Epithelial cell of proximal tubule (primary cell): ENCODE measurements around the gene IRX6. TPM values are rescaled to one million over a fixed set of nuclear protein-coding genes. Genes with fewer than 3 reads are reported as not detected.

Experiments used
- DNase-seq: peaks from one replicate; pipeline ENCODE4 v3.0.0-alpha.2; 2011; ENCODE audit warnings: low read depth
- H3K4me3 ChIP-seq: 2 replicates; pipeline ENCODE4 v1.5.1; 2011; ENCODE audit warnings: low read depth, mild to moderate bottlenecking, low read length
- total RNA-seq: library from RNA; depleted of rRNA; stranded (reverse); fragments of >200 nt; gene quantifications from 2 replicates; pipeline ENCODE4 v1.2.3, GENCODE V29; 2015
- TF ChIP-seq, protein P1 (sequence below): conservative IDR thresholded peaks from 2 replicates; pipeline ENCODE4 v1.5.1; 2012; ENCODE audit warnings: low read depth, mild to moderate bottlenecking, low read length

The IRX6 gene
- total RNA-seq, 1 donor from 2014 or later: 2.2 TPM

DNA sequence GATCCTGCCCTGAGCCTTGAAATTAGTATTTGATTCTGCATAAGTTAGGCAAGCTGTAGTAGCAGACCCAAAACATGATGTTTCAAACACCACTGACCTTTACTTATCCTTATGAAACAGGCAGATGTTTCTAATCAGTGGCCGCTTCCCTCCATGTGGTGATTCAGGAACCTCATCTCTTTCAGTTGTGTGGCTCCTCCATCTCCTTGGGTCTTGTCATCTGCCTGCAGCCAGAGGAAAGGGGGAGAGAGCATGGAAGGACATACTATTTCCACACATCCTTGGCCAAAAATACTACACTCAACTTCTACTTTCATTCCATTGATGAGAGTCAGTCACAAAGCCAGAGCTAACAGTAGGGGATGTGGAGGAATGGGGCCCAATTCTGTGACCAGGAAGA lies 41.6 kb upstream of the IRX6 start:
- no peak for DNase-seq
- TF ChIP-seq, protein P1, sequence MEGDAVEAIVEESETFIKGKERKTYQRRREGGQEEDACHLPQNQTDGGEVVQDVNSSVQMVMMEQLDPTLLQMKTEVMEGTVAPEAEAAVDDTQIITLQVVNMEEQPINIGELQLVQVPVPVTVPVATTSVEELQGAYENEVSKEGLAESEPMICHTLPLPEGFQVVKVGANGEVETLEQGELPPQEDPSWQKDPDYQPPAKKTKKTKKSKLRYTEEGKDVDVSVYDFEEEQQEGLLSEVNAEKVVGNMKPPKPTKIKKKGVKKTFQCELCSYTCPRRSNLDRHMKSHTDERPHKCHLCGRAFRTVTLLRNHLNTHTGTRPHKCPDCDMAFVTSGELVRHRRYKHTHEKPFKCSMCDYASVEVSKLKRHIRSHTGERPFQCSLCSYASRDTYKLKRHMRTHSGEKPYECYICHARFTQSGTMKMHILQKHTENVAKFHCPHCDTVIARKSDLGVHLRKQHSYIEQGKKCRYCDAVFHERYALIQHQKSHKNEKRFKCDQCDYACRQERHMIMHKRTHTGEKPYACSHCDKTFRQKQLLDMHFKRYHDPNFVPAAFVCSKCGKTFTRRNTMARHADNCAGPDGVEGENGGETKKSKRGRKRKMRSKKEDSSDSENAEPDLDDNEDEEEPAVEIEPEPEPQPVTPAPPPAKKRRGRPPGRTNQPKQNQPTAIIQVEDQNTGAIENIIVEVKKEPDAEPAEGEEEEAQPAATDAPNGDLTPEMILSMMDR: no peak
- H3K4me3 ChIP-seq: no peak overlapping the region

DNA sequence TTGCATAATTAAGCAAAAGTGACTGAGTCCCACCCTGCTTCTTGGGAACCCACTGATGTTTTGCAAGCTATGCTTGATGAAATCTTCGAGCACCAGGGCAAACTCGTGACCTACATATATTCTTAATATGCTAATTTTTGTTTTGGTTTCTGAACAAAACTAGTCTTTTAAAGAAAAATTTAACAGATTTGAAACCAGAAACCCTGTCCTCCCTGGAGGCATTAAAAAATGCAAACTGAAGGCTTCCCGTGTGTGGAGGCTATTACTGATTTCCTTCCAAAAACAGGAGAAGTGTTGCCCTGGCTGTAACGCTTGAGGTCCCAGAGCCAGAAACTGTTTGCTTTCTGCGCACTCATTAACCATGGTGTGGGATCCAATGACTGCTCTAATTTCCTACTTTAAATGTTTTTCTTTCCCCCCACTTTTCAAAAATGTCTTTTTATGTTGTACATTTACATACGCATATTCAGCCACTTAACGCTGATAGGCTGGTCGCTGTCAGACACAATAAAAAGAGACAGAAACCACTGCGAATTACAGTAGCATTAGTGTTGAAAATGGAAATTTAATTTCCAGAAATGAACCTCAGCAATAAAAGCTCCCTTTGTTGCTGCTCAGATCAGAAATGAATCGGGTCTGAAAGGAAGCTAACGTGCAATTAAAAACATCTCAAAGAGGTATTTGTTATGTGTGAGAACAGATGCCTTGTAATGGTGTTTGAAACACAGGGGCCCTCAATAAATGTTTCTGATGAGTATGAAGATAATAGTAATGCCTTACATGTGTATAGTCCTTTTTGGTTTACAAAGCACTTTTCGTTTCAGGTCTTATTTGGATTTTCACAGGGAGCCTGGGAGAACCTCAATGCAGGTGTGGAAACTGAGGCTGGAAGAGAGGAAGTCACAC lies 39.9 kb upstream of the IRX6 start:
- DNase-seq: no peak
- TF ChIP-seq, protein P1: no peak
- no peak overlapping the region for H3K4me3 ChIP-seq

DNA sequence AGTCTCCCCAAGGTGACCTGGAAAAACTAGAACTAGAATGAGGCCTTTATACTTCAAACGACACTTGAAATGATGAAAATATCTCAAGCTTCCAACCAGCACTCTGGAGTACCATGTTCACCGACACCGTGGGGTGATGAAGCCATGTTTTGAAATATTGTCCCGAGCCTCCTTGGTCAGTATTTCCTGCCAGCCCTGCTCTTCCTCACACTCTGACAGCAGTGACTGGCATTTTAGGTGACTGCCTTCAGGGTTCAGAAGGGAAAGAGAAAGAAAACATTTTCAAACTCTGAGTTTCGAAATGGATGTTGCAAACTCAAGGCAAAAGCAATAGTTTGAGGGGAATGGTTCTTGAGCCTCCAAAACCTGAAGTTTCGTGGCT lies 39.3 kb upstream of the IRX6 start:
- no peak for DNase-seq
- TF ChIP-seq, protein P1: no peak

DNA sequence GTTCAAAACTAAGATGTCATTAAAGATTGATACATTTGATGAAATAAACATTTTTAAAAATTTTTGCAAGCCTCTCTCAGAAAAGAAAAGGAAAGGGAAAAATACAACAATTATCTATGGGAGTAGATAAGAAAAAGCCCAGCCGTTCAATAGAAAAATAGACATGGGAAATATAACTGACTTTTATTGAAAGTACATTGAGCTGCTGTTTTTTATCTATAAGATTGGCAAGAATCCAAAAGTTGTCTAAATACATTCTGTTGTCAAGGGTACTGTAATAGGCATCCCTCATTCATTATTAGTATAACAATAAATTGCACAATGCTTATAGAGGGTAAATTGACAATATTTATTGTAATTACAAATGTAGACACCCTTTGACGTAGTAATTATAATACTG lies 38.4 kb upstream of the IRX6 start:
- TF ChIP-seq, protein P1: no peak
- no peak overlapping the region for H3K4me3 ChIP-seq
- DNase-seq: no peak

More for the DNA sequence above, 39.3 kb upstream of the IRX6 start:
- no peak overlapping the region for H3K4me3 ChIP-seq

DNA sequence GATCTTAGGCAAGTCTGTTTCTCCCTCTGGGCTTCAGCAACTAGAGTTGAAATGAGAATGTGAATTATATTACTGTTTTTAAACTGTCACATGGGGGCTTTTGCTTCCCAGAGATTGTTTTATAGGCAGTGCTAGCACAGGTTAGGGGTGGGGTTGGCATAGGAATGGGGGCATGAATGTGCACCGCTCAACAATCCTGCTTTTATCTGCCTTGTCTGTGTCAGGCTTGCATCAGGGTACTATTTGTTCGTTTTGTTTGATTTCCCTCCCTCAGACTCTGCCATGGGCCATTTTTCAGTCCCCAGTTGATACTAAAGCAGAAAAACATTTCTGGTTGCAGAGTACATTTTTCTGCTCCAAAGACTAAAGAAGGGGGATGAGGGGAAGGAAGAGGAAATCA lies 34.6 kb upstream of the IRX6 start:
- TF ChIP-seq, protein P1: no peak
- H3K4me3 ChIP-seq: no peak overlapping the region
- no peak for DNase-seq

DNA sequence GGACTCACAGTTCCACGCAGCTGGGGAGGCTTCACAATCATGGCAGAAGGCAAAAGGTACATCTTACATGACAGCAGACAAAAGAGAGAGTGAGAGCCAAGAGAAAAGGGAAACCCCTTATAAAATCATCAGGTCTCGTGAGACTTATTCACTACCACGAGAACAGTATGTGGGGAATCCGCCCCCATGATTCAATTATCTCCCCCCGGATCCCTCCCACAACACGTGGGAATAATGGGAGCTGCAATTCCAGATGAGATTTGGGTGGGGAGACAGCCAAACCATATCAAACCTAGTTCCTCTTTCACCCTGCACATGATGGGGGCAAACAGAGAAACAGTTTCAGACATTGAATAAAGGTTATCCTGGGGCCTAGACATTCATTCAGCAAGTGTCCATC lies 32.2 kb upstream of the IRX6 start:
- H3K4me3 ChIP-seq: no peak overlapping the region
- DNase-seq: no peak
- TF ChIP-seq, protein P1: no peak

DNA sequence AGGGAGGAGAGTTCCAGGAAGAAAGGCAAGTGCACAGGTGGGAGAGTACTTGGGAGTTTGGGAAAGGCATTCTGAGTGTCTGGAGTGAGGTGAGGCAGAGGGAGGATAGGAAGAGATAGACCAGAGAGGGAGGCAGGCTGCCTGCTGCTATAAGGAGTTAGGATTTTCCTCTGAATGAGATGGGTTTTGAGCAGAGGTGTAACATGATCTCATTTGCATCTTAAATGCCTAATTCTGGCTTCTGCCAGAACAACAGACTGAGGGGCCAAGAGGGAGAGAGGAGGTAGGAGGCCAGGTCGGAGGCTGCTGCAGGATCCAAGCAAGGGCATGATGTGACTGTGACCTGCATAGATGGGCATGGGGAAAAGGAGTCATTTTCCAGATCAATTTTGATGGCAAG lies 31.5 kb upstream of the IRX6 start:
- TF ChIP-seq, protein P1: no peak

More for the DNA sequence above, 31.5 kb upstream of the IRX6 start:
- H3K4me3 ChIP-seq: no peak overlapping the region
- DNase-seq: no peak
